K562 (cell line): Measurements from ENCODE around the gene LRCH1. TPM values are rescaled to one million over a fixed set of nuclear protein-coding genes. Genes with fewer than 3 reads are reported as not detected.

Experiments used
- ATAC-seq: fragments of 200-7000 bp; cut with Tn5 transposase; 3 replicates; pipeline ENCODE4 v1.9.1; 2020; ENCODE audit warnings: moderate library complexity
- BruUV-seq: library from RNA; stranded (reverse); fragments of 400-500 nt; replicated peaks from 2 replicates; lab custom pipeline; 2021; lab: Mats Ljungman, UMichigan
- CTCF ChIA-PET: fragments of 300-600 bp; formaldehyde crosslinking; extraction: SDS; loops from one replicate; lab custom pipeline; 2021; ENCODE audit warnings: low intra/inter-chr PET ratio; lab: Yijun Ruan, JAX
- POLR2A ChIA-PET: fragments of 300-600, 350-650 bp; sonication (Branson Sonifier 250); formaldehyde crosslinking; extraction: SDS; loops from one replicate; lab custom pipeline; 2021; ENCODE audit warnings: antibody characterized with exemption, inconsistent platforms; lab: Yijun Ruan, JAX
- DNase-seq, 4 experiments: peaks; one replicate each; pipeline versions ENCODE4 v3.0.0 to v3.0.0-alpha.2; 2011 to 2018; ENCODE audit warnings: low spot score in 3 of 4, mixed read lengths in 3 of 4; ENCODE audit errors: extremely low read depth in 1 of 4
- FAIRE-seq: peaks from 2 replicates; lab custom pipeline; 2011; peaks lifted over from hg19 to GRCh38; lab: Jason Lieb, UNC
- H2AFZ ChIP-seq: 2 replicates; pipeline ENCODE4 v1.6.0; 2011; ENCODE audit warnings: low read depth, low read length, control low read depth, inconsistent platforms
- H3K27ac ChIP-seq: fragments of 200-600 bp; 3 replicates; pipeline ENCODE4 v1.8.0; 2011; ENCODE audit warnings: low read depth, mild to moderate bottlenecking, control low read depth, inconsistent platforms, low read length, moderate library complexity, mixed read lengths; ENCODE audit errors: extremely low read depth
- H3K27me3 ChIP-seq, 2 experiments: fragments of 300-600 bp in 1 of 2; 2 replicates in 1 of 2; 3 replicates in 1 of 2; pipeline versions ENCODE4 v1.6.0 to v1.8.0; 2011; ENCODE audit warnings: inconsistent platforms in 2 of 2, low read length in 2 of 2, mild to moderate bottlenecking in 1 of 2, mixed read lengths in 1 of 2, moderate library complexity in 1 of 2; ENCODE audit not compliant: control insufficient read depth in 2 of 2, insufficient read depth in 2 of 2
- H3K36me3 ChIP-seq: fragments of 300-600 bp; 3 replicates; pipeline ENCODE4 v1.8.0; 2011; ENCODE audit warnings: mild to moderate bottlenecking, low read length, inconsistent platforms; ENCODE audit not compliant: control insufficient read depth, insufficient read depth
- H3K4me1 ChIP-seq, 2 experiments: fragments of 200-600 bp in 1 of 2; replicated peaks in 1 of 2; 2 replicates in 1 of 2; 3 replicates in 1 of 2; pipeline versions ENCODE4 v1.5.1 to v1.8.0; 2011; ENCODE audit warnings: inconsistent platforms in 2 of 2, low read length in 2 of 2, mild to moderate bottlenecking in 1 of 2, mixed read lengths in 1 of 2, moderate library complexity in 1 of 2; ENCODE audit not compliant: control insufficient read depth in 2 of 2, insufficient read depth in 2 of 2
- H3K4me2 ChIP-seq: 2 replicates; pipeline ENCODE4 v1.6.1; 2011; ENCODE audit warnings: low read length, control low read depth, inconsistent platforms, mixed read lengths; ENCODE audit not compliant: insufficient read depth
- H3K4me3 ChIP-seq: fragments of 200-600 bp; sonication (generic), shearing (Covaris generic); 2 replicates; pipeline ENCODE4 v1.5.1; 2016; ENCODE audit warnings: control low read depth, inconsistent platforms
- H3K79me2 ChIP-seq: fragments of 200-600 bp; 3 replicates; pipeline ENCODE4 v1.8.0; 2011; ENCODE audit warnings: low read length, inconsistent platforms; ENCODE audit not compliant: control insufficient read depth, insufficient read depth
- H3K9ac ChIP-seq, 2 experiments: 2 replicates each; pipeline versions ENCODE4 v1.6.0 to v1.6.1; 2011; ENCODE audit warnings: low read depth in 2 of 2, low read length in 2 of 2, control low read depth in 1 of 2, inconsistent platforms in 1 of 2, mild to moderate bottlenecking in 1 of 2, mixed read lengths in 1 of 2; ENCODE audit not compliant: insufficient read depth in 1 of 2
- H3K9me1 ChIP-seq: one replicate; pipeline ENCODE4 v1.6.0; 2011; ENCODE audit warnings: inconsistent platforms, mild to moderate bottlenecking, low read length, moderate library complexity; ENCODE audit not compliant: control insufficient read depth, insufficient read depth
- H3K9me3 ChIP-seq: replicated peaks from 2 replicates; pipeline ENCODE4 v1.5.1; 2011; ENCODE audit warnings: low read depth, low read length, inconsistent platforms; ENCODE audit not compliant: control insufficient read depth, insufficient read depth
- H4K20me1 ChIP-seq: replicated peaks from 2 replicates; pipeline ENCODE4 v1.6.1; 2011; ENCODE audit warnings: low read length, inconsistent platforms, mixed read lengths; ENCODE audit not compliant: control insufficient read depth, insufficient read depth
- ARID1B ChIP-seq: fragments of 450-650 bp; IDR thresholded peaks from 2 replicates; pipeline ENCODE4 v1.6.1; 2016; ENCODE audit warnings: antibody characterized with exemption, mild to moderate bottlenecking, inconsistent platforms
- CBX8 ChIP-seq: fragments of 200-600 bp; sonication (generic); IDR thresholded peaks from 2 replicates; pipeline ENCODE4 v1.6.1; 2012; ENCODE audit warnings: borderline replicate concordance, mixed run types, low read depth, mild to moderate bottlenecking, moderate library complexity, mixed read lengths, low read length, control low read depth, inconsistent platforms; ENCODE audit not compliant: poor library complexity, severe bottlenecking; ENCODE audit errors: extremely low read depth
- MBD2 ChIP-seq: sonication (generic); IDR thresholded peaks from 2 replicates; pipeline ENCODE4 v1.6.1; 2016; ENCODE audit warnings: low read depth, borderline replicate concordance
- PHB2 ChIP-seq: fragments of 450-650 bp; IDR thresholded peaks from 2 replicates; pipeline ENCODE4 v1.6.1; 2017; ENCODE audit warnings: low read depth
- RCOR1 ChIP-seq, 2 experiments: IDR thresholded peaks; 2 replicates each; pipeline ENCODE4 v1.6.1; 2012; ENCODE audit warnings: low read depth in 2 of 2, low read length in 2 of 2, borderline replicate concordance in 1 of 2, improper control_type of control experiment in 1 of 2
- SIX5 ChIP-seq, 2 experiments: IDR thresholded peaks; 2 replicates each; pipeline ENCODE4 v1.6.1; 2011; ENCODE audit warnings: low read length in 2 of 2, borderline replicate concordance in 1 of 2, low read depth in 1 of 2, mild to moderate bottlenecking in 1 of 2, moderate library complexity in 1 of 2; ENCODE audit not compliant: insufficient read depth in 1 of 2
- TBL1XR1 ChIP-seq, 2 experiments: IDR thresholded peaks; 2 replicates each; pipeline ENCODE4 v1.6.1; 2012; ENCODE audit warnings: improper control_type of control experiment in 2 of 2, low read length in 2 of 2, mild to moderate bottlenecking in 1 of 2
- ZNF24 ChIP-seq: fragments of 450-650 bp; IDR thresholded peaks from 2 replicates; pipeline ENCODE4 v1.6.1; 2016
- ZNF253 ChIP-seq: fragments of 250-450 bp; sonication (Bioruptor Pico); conservative IDR thresholded peaks from 2 replicates; pipeline ENCODE4 v1.6.1; 2021; ENCODE audit warnings: mild to moderate bottlenecking
- ZNF282 ChIP-seq: sonication (generic); formaldehyde crosslinking; IDR thresholded peaks from 2 replicates; pipeline ENCODE4 v1.8.1; 2023; ENCODE audit warnings: missing genetic modification reagents
- WGBS: fragments of 100-300 bp; shearing (Covaris generic); methylation state at CpG from one replicate; pipeline ENCODE4 v1.1.6; 2016; ENCODE audit warnings: low coverage, mixed read lengths; ENCODE audit not compliant: insufficient coverage; ENCODE audit errors: missing lambda C conversion rate; 5-methylcytosine and 5-hydroxymethylcytosine counted together
- in situ Hi-C: fragments of 300-500 bp; cut with MboI; formaldehyde crosslinking; loops from 4 replicates; pipeline ENCODE4 v1.15.0; 2018; ENCODE audit warnings: inconsistent platforms, mixed read lengths
- intact Hi-C: fragments of 100-400 bp; cut with micrococcal nuclease; formaldehyde crosslinking; loops from 2 replicates; pipeline ENCODE4 v1.14.2; 2022
- polyA plus RNA-seq, 8 experiments: library from polyadenylated mRNA; depleted of rRNA in 4 of 8; stranded (reverse) in 5 of 8; unstranded in 3 of 8; fragments of >200 nt; fragmentation: Nextera tagmentation in 2 of 8; fragmentation: Illumina TruSeq in 1 of 8; extraction: Ambion mirVana in 2 of 8; extraction: Trizol in 1 of 8; gene quantifications; 2 replicates each; pipeline versions ENCODE4 v1.2.1 to v1.2.3, GENCODE V29; 2011 to 2014; ENCODE audit warnings: inconsistent platforms in 1 of 8, missing spikeins in 1 of 8
- total RNA-seq, 7 experiments: library from RNA; depleted of rRNA in 6 of 7; stranded (reverse); fragments of >200 nt in 6 of 7; fragmentation: Illumina TruSeq in 2 of 7; extraction: Trizol in 2 of 7; gene quantifications; 2 replicates each; pipeline versions ENCODE4 v1.2.1 to v1.2.3, GENCODE V29; 2011 to 2021; ENCODE audit warnings: low replicate concordance in 1 of 7
- TF ChIP-seq, protein P1 (sequence below): fragments of 450-650 bp; formaldehyde crosslinking; IDR thresholded peaks from 2 replicates; pipeline ENCODE4 v1.4.0; 2020; ENCODE audit warnings: mild to moderate bottlenecking, moderate library complexity
- TF ChIP-seq, protein P2 (sequence below): sonication (generic); formaldehyde crosslinking; IDR thresholded peaks from 2 replicates; pipeline ENCODE4 v1.8.0; 2022; ENCODE audit warnings: missing genetic modification reagents, mild to moderate bottlenecking, borderline replicate concordance
- TF ChIP-seq, protein P3 (sequence below): fragments of 450-650 bp; formaldehyde crosslinking; IDR thresholded peaks from 2 replicates; pipeline ENCODE4 v1.4.0; 2022; ENCODE audit warnings: mild to moderate bottlenecking, moderate library complexity

The LRCH1 gene
- total and polyA plus RNA-seq, 9 of the 15 experiments (the other 6 are each of a cell fraction or from before 2014, with no cell fraction given): 1.1 to 6.8 (median 3.7) TPM

DNA sequence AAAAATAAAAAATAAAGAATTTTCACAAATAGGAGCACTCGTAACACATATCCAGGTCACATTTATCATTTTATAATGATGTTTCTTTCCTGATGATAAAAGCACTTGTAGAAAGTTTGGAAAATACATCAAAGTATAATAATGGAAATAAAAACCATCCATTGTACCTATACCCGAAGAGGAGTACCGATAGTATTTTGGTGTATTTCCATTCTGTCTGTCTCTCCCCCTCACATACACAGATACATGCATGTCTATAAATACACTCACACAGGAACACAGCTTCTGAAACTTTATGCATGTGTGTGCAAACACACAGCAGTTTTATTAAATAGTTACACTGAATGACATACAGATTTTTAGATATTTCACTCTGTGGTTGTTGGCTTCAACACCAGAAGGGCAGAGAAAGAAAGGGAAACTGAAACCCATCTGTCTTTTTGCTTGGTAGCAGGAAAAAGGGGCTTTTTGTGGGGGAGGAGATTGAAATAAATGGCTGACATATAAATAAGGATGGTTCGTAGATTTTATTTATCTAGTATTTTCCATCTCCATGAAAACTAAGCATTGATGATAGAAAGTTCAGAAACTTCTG, 114.8 kb downstream of the LRCH1 start:
- in situ Hi-C loops (no loop called here), intact Hi-C loops (no loop called here)
- no peak overlapping the region for H3K4me3 ChIP-seq
- CTCF ChIA-PET: no interaction called here
- no peaks in the 10 kb centered on the region for H3K4me1 ChIP-seq
- H3K9me3 ChIP-seq: no peaks in the 10 kb centered on the region
- H3K36me3 ChIP-seq: no peaks in the 10 kb centered on the region; the same call in 2 of the 3 replicates
- no peak overlapping the region for H3K27ac ChIP-seq
- WGBS: 94% methylated on average over 4 of the region's 4 CpGs
- TF ChIP-seq RCOR1 (IDR thresholded peaks at IDR 0.05; ENCODE audit: borderline replicate concordance in 1 of 2, low read depth in 2 of 2, low read length in 2 of 2) (no peak), TBL1XR1 (IDR thresholded peaks at IDR 0.05; ENCODE audit: low read length in 2 of 2) (no peak), ZNF282 (CRISPR knock-in tag) (no peak), ZNF24 (no peak), CBX8 (no peak), PHB2 (no peak), ARID1B (no peak), ZNF253 (CRISPR knock-in tag) (no peak), MBD2 (no peak), SIX5 (IDR thresholded peaks at IDR 0.05; ENCODE audit: borderline replicate concordance in 1 of 2, insufficient read depth in 1 of 2, low read depth in 1 of 2, low read length in 2 of 2) (no peak)
- TF ChIP-seq, protein P1, sequence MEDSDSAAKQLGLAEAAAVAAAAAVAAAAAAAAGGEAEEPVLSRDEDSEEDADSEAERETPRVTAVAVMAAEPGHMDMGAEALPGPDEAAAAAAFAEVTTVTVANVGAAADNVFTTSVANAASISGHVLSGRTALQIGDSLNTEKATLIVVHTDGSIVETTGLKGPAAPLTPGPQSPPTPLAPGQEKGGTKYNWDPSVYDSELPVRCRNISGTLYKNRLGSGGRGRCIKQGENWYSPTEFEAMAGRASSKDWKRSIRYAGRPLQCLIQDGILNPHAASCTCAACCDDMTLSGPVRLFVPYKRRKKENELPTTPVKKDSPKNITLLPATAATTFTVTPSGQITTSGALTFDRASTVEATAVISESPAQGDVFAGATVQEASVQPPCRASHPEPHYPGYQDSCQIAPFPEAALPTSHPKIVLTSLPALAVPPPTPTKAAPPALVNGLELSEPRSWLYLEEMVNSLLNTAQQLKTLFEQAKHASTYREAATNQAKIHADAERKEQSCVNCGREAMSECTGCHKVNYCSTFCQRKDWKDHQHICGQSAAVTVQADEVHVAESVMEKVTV (CRISPR knock-in tag): no peak
- TF ChIP-seq, protein P2, sequence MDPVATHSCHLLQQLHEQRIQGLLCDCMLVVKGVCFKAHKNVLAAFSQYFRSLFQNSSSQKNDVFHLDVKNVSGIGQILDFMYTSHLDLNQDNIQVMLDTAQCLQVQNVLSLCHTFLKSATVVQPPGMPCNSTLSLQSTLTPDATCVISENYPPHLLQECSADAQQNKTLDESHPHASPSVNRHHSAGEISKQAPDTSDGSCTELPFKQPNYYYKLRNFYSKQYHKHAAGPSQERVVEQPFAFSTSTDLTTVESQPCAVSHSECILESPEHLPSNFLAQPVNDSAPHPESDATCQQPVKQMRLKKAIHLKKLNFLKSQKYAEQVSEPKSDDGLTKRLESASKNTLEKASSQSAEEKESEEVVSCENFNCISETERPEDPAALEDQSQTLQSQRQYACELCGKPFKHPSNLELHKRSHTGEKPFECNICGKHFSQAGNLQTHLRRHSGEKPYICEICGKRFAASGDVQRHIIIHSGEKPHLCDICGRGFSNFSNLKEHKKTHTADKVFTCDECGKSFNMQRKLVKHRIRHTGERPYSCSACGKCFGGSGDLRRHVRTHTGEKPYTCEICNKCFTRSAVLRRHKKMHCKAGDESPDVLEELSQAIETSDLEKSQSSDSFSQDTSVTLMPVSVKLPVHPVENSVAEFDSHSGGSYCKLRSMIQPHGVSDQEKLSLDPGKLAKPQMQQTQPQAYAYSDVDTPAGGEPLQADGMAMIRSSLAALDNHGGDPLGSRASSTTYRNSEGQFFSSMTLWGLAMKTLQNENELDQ: no peak
- TF ChIP-seq, protein P3, sequence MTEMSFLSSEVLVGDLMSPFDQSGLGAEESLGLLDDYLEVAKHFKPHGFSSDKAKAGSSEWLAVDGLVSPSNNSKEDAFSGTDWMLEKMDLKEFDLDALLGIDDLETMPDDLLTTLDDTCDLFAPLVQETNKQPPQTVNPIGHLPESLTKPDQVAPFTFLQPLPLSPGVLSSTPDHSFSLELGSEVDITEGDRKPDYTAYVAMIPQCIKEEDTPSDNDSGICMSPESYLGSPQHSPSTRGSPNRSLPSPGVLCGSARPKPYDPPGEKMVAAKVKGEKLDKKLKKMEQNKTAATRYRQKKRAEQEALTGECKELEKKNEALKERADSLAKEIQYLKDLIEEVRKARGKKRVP: no peak
- DNase-seq (no peak), FAIRE-seq (no peak), ATAC-seq (no peak)
- H2AFZ ChIP-seq: no peak overlapping the region
- H3K27me3 ChIP-seq: no peaks in the 10 kb centered on the region
- no peak overlapping the region for H3K9ac ChIP-seq
- H3K4me2 ChIP-seq: no peak overlapping the region
- POLR2A ChIA-PET: no interaction called here
- no peaks in the 10 kb centered on the region for H3K79me2 ChIP-seq
- no peaks in the 10 kb centered on the region for H3K9me1 ChIP-seq
- no TSS peak for BruUV-seq
- no peaks in the 10 kb centered on the region; the same call in 1 of the 2 replicates for H4K20me1 ChIP-seq
